ENCODE measurements around the gene CBLB.

GRCh38 chr3:105916767-105917166 is 48.0 kb upstream of the CBLB start:
- TF ChIP-seq, protein P1, sequence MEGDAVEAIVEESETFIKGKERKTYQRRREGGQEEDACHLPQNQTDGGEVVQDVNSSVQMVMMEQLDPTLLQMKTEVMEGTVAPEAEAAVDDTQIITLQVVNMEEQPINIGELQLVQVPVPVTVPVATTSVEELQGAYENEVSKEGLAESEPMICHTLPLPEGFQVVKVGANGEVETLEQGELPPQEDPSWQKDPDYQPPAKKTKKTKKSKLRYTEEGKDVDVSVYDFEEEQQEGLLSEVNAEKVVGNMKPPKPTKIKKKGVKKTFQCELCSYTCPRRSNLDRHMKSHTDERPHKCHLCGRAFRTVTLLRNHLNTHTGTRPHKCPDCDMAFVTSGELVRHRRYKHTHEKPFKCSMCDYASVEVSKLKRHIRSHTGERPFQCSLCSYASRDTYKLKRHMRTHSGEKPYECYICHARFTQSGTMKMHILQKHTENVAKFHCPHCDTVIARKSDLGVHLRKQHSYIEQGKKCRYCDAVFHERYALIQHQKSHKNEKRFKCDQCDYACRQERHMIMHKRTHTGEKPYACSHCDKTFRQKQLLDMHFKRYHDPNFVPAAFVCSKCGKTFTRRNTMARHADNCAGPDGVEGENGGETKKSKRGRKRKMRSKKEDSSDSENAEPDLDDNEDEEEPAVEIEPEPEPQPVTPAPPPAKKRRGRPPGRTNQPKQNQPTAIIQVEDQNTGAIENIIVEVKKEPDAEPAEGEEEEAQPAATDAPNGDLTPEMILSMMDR (IDR thresholded peaks at IDR 0.05): peak in 1 of 7 experiments; percentile 6
- TF ChIP-seq POLR2A (IDR thresholded peaks at IDR 0.05): no peak
